ENCODE measurements around the gene NIFK. TPM values are rescaled to one million over a fixed set of nuclear protein-coding genes. Genes with fewer than 3 reads are reported as not detected.

NIFK gene
- total RNA-seq, 1 donor from 2014 or later, result 66.6 TPM

DNA sequence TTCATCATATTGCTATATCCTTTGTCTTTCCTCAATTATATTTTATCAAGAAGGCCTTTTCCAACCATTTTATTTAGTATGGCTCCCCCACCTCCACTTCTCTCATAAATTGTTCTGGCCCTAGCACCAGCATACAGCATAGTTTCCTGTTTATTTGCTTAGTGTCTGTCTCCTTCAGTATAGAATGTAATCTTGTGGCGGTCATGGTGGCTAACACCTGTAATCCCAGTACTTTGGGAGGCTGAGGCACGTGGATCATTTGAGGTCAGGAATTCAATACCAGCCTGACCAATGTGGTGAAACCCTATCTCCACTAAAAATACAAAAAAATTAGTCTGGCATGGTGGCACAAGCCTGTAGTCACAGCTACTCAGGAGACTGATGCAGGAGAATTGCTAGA lies 47.9 kb downstream of the NIFK start:
- TF ChIP-seq, protein P1, sequence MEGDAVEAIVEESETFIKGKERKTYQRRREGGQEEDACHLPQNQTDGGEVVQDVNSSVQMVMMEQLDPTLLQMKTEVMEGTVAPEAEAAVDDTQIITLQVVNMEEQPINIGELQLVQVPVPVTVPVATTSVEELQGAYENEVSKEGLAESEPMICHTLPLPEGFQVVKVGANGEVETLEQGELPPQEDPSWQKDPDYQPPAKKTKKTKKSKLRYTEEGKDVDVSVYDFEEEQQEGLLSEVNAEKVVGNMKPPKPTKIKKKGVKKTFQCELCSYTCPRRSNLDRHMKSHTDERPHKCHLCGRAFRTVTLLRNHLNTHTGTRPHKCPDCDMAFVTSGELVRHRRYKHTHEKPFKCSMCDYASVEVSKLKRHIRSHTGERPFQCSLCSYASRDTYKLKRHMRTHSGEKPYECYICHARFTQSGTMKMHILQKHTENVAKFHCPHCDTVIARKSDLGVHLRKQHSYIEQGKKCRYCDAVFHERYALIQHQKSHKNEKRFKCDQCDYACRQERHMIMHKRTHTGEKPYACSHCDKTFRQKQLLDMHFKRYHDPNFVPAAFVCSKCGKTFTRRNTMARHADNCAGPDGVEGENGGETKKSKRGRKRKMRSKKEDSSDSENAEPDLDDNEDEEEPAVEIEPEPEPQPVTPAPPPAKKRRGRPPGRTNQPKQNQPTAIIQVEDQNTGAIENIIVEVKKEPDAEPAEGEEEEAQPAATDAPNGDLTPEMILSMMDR (IDR thresholded peaks at IDR 0.05; ENCODE audit: insufficient read depth, low read length, severe bottlenecking), result no peak
- no peak overlapping the region for H3K4me3 ChIP-seq (ENCODE audit: low read depth, low read length)
- DNase-seq (ENCODE audit: low read depth) (no peak), FAIRE-seq (no peak)
- no peaks in the 10 kb centered on the region for H3K27me3 ChIP-seq (ENCODE audit: control insufficient read depth, insufficient read depth, low read length)
- no peaks in the 10 kb centered on the region for H3K36me3 ChIP-seq (ENCODE audit: control insufficient read depth, insufficient read depth, low read length)

DNA sequence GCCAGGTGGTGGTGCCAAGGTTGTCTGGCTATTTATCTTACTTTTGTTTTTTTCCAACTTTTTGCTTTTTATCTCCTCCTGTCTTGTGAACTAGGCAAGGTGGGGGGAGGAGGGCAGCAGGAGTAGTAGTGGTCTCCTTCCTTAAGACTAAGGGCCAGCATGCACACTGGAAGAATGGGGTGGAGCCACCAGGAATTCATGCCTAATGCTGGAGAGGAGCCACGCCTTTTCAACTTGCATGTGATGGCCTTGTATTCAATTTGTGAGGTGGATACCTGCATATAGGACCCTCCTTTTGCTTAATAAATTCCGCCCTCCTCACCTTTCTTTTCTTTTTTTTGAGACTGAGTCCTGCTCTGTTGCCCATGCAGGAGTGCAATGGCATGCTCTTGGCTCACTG lies 49.8 kb downstream of the NIFK start:
- no peak for FAIRE-seq

GRCh38 chr2:121686218-121686617 lies 50.5 kb downstream of the NIFK start:
- FAIRE-seq (no peak), DNase-seq (ENCODE audit: low read depth) (no peak)
- TF ChIP-seq, protein P1 (IDR thresholded peaks at IDR 0.05; ENCODE audit: insufficient read depth, low read length, severe bottlenecking), result no peak
- Histone ChIP-seq H3K27me3 (ENCODE audit: control insufficient read depth, insufficient read depth, low read length) (no peaks in the 10 kb centered on the region), H3K36me3 (ENCODE audit: control insufficient read depth, insufficient read depth, low read length) (no peaks in the 10 kb centered on the region), H3K4me3 (ENCODE audit: low read depth, low read length) (no peak overlapping the region)

More for the DNA sequence above, 49.8 kb downstream of the NIFK start:
- TF ChIP-seq, protein P1 (IDR thresholded peaks at IDR 0.05; ENCODE audit: insufficient read depth, low read length, severe bottlenecking), result no peak
- H3K27me3 ChIP-seq (ENCODE audit: control insufficient read depth, insufficient read depth, low read length), result no peaks in the 10 kb centered on the region
- no peak overlapping the region for H3K4me3 ChIP-seq (ENCODE audit: low read depth, low read length)
- DNase-seq (ENCODE audit: low read depth), result no peak
- no peaks in the 10 kb centered on the region for H3K36me3 ChIP-seq (ENCODE audit: control insufficient read depth, insufficient read depth, low read length)

DNA sequence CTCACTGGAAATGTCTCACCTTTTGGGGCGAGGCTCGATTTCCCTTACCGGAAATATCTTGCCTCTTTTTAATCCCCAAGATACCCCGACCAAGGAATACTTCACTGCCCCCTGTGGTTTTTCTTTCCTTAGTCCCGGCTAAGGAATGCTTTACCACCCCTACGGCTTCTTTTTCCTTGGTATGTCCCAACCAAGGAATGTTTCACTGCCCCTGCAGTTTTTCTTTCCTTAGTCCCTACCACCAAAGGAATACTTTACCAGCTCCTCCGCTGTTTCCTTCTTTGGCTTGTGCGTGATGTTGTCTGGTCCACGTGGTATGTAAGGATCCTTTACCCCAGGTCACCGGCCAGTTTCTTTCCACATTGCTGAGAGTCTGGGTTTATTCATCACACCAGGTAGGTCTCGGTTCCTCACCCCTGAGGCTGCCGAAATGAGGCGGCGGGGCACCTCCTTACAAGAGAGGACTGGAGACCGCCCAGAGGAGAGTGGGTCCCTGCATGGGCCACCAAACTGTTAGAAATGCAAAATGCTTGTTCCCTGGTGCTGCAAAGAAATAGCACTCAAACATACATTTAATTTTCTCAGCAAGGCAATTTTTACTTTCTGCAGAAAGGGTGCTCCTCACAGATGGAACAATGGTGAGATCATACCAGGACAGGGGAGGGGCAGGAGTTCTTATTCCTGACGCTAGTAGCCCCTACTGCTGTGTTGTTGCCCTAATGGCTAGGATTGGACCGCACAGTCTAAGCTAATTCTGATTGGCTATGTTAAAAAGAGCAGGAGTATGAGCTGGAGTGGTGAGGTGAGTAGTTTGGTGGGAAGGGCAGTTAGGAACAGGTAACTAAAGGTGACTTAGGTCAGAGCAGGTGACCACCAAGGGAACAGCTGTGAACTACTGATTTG lies 54.0 kb downstream of the NIFK start:
- FAIRE-seq, result no peak
- H3K27me3 ChIP-seq (ENCODE audit: control insufficient read depth, insufficient read depth, low read length), result no peaks in the 10 kb centered on the region
- DNase-seq (ENCODE audit: low read depth), result no peak
- TF ChIP-seq, protein P1 (IDR thresholded peaks at IDR 0.05; ENCODE audit: insufficient read depth, low read length, severe bottlenecking), result no peak
- no peak overlapping the region for H3K4me3 ChIP-seq (ENCODE audit: low read depth, low read length)
- H3K36me3 ChIP-seq (ENCODE audit: control insufficient read depth, insufficient read depth, low read length), result no peaks in the 10 kb centered on the region

- Histone ChIP-seq H3K27me3 (ENCODE audit: control insufficient read depth, insufficient read depth, low read length) (no peaks in the 10 kb centered on the region), H3K36me3 (ENCODE audit: control insufficient read depth, insufficient read depth, low read length) (no peaks in the 10 kb centered on the region), H3K4me3 (ENCODE audit: low read depth, low read length) (no peak overlapping the region)
- no peak for DNase-seq (ENCODE audit: low read depth)
- no peak for FAIRE-seq
- TF ChIP-seq, protein P1 (IDR thresholded peaks at IDR 0.05; ENCODE audit: insufficient read depth, low read length, severe bottlenecking), result no peak
Observed at GRCh38 chr2:121677855-121678254, 58.8 kb downstream of the NIFK start.

Other genes starting within 250 kb of the NIFK start
- under 0.01 TPM in 2 replicates for gene RNU4ATAC, start 206.0 kb downstream of the NIFK start, total RNA-seq
- gene CLASP1, start 87.4 kb downstream of the NIFK start, total RNA-seq, result 46.5 and 56.9 TPM in 2 replicates
- 46.1 and 49.5 TPM in 2 replicates for gene TSN, start 18.8 kb upstream of the NIFK start, total RNA-seq

Measured in bronchial epithelial cell (primary cell).